ENCODE data around the gene UGT2B11.
"Not testable (repeated sequence)": the region's sequence is repeated elsewhere in the genome, so short reads cannot be mapped to it uniquely, and the experiment has no call there.

Gene UGT2B11

DNA sequence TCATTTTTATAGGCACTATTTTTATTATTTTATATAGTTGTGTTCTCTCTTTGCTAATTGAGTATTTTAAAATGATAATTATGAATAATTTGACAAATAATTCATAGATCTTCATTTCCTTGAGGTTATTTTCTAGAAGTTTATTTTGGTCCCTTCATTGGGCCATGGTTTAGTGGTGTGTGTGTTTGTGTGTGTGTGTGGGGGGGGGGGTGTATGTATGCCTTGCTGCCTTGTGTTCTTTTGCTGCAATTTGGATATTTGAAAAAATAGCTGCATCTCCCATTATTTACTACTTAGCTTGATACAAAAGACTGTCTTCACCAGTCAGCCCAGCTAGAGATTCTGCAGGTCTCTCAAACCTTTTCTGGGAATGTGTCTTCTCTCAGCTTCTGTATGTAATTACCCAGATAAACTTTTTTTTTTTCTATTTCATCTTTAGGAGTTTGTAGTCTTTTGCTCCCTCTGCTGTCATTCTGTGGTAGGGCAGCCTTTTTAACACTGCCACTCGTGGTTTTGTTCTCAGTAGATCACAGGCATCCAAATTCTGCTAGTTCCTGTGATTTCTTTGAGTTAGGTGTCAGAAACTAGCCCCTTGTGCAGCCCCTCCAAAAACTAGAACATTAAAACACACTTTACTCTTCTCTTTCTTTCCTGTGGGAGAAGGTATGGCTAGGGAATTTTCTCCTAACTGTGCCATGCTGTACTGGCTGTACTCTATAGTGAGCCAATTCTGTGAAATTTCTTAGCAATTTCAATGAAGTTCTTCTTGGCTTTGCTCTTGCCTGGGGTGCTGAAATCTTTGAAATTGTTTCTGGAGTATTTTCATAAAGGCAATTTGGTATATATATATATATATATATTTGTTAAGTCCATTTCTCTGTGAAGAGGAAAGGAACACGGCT is 44.1 kb downstream of the UGT2B11 start:
- not testable (repeated sequence) for DNase-seq (ENCODE audit: low read depth in 1 of 2, low spot score in 1 of 2)

DNA sequence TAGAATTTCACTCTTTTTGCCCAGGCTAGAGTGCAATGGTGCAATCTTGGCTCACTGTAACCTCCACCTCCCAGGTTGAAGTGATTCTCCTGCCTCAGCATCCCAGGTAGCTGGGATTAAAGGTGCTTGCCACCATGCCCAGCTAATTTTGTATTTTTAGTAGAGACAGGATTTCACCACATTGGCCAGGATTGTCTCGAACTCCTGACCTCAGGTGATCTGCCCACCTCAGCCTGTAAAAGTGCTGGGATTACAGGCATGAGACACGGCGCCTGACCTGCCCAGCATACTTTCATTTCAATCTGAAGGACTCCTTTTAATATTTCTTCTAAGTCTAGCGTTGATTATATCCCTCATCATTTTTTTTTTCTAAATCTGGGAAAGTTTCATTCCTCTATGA is 45.4 kb downstream of the UGT2B11 start:
- DNase-seq (ENCODE audit: low read depth in 1 of 2, low spot score in 1 of 2), result not testable (repeated sequence)

DNA sequence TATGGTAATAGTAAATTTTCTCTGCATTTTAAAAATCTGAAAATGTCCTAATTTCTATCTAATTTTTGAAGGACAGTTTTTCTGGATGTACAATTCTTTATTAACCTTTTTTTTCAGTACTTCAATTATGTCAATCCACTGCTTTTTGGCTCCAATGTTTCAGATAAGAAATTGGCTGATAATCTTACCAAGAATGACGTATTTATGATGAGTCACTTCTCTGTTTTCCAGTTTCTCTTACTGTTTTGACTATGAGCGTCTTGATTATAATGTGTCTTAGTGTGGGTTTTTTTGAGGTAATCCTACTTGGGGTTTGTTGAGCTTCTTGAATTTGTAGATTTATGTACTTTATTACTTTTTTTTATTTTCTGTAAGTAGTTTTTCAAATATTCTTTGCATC is 47.2 kb downstream of the UGT2B11 start:
- no peak for DNase-seq (ENCODE audit: low read depth in 1 of 2, low spot score in 1 of 2)

DNA sequence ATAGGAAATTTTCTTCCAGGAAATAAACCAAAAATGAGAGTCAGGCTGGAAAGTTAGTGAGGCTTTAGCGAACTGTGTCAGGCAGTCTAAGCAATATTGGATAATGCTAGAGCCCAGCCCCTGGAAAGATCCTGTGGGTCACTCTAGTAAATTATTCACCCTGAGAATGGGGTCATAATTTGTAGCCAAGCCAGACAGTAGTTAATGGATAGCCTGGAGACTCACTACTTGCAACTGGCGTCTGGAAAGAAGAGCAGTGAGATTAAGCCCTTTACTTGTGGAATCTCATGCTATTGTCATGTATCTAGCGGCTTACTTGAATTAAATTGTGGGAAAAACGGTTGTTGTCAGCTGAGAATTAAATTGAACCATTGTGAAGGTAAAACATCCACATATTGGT is 48.2 kb downstream of the UGT2B11 start:
- DNase-seq (ENCODE audit: low read depth in 1 of 2, low spot score in 1 of 2), result not testable (repeated sequence)

DNA sequence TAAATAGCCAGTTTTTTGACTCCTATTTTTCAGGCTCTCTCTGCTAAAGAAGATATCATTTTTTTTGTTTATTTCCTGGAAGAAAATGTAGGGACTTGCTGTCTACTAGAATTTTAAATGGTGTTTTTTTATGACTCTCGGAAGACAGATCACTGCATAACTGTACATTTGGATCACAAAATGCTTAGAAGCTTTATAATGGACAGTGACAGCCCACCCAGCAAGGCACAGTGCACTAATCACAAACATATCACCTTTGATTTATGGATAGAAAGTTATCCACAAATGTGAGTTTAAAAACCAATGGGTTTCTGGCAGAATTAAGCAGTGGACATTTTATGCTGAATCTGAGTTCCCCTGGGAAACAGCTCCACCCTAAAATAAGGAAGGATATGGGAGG is 48.8 kb downstream of the UGT2B11 start:
- not testable (repeated sequence) for DNase-seq (ENCODE audit: low read depth in 1 of 2, low spot score in 1 of 2)

DNA sequence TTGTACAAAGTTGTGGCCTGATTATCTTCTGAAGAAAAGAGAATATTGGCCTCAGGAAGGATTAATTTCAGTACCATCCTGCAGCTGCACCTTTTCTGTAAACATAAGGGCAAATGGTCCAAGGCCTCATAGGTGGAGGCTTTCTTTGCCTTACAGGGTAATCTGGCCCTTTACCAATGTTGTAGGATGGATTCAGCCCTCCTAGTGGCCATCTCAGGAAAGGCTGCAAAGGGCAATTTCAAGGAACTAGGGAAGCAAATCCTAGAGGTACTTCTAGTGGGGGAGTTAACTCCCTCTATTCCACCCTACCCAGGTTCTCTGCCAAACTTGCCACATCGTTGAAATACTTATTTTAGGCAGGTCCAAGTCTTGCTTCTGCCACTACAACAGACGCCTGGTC is 57.6 kb downstream of the UGT2B11 start:
- no peak for DNase-seq (ENCODE audit: low read depth in 1 of 2, low spot score in 1 of 2)

DNA sequence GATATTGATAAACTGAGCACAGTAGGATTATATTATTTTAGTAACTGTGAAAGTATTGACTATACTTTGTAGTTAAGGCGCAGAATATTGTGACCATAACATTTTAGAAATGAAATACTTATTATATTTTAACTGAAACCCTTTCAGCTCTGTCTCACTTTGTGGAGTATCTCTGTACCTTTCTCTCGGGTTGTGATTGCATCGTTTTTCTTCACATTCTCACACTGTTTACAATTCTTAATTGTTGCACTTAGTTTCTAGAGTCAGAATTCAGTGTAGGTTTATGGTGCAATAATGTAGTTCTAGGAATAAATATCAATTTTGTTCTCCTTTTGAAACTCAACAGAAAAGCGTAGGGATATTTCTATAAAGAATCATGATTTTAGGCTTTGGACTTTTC is 60.5 kb downstream of the UGT2B11 start:
- no peak for DNase-seq (ENCODE audit: low read depth in 1 of 2, low spot score in 1 of 2)

All from activated T-helper 1 cell treated with anti-CD3 and anti-CD28 coated beads, Interleukin-2, amount 50 U/mL, for 16 hours (primary cell).